ENCODE measurements around the gene ADD1. TPM values are rescaled to one million over a fixed set of nuclear protein-coding genes. Genes with fewer than 3 reads are reported as not detected.
A peak's percentile ranks its signal among the peaks of the same experiment; 100 is the strongest.
"Not testable (repeated sequence)": the region's sequence is repeated elsewhere in the genome, so short reads cannot be mapped to it uniquely, and the experiment has no call there.

Gene ADD1
- total and polyA plus RNA-seq, 12 donors = 163 to 448 (median 214) TPM

- no peak for DNase-seq
- no peak for TF ChIP-seq CTCF (IDR thresholded peaks at IDR 0.05)
- intact Hi-C loops (cut with DNase I) = loop anchor here in 1 of 10 donors (5.0 kb wide), 1 partner anchor 145 kb away; no protein-coding TSS in a partner anchor
- Histone ChIP-seq H3K9me3 (no peaks in the 10 kb centered on the region), H3K27ac (no peak overlapping the region), H3K4me1 (peaks cover 0 to 30% (median 5%) of the 10 kb centered on the region in 9 donors), H3K4me3 (no peak overlapping the region), H3K27me3 (no peaks in the 10 kb centered on the region), H3K36me3 (peaks cover 0 to 100% (median 70%) of the 10 kb centered on the region in 9 donors)
- 86 to 94% methylated on average over 3 of the region's 3 CpGs for WGBS, 2 donors
- ATAC-seq = no peak
These were observed 68.2 kb downstream of the ADD1 start for GRCh38 chr4:2911868-2912267.

GRCh38 chr4:2913168-2913567 lies 69.5 kb downstream of the ADD1 start:
- Histone ChIP-seq H3K9me3 (peaks cover 0 to 8% (median 0%) of the 10 kb centered on the region in 11 donors), H3K4me3 (no peak overlapping the region), H3K4me1 (peaks cover 0 to 30% (median 5%) of the 10 kb centered on the region in 9 donors), H3K27ac (no peak overlapping the region), H3K36me3 (peaks cover 0 to 100% (median 57%) of the 10 kb centered on the region in 9 donors), H3K27me3 (no peaks in the 10 kb centered on the region)
- WGBS, 2 donors = 75 to 82% methylated on average over 6 of the region's 6 CpGs
- intact Hi-C loops (cut with DNase I) = loop anchor here in 1 of 10 donors (5.0 kb wide), 1 partner anchor 146 kb away; no protein-coding TSS in a partner anchor
- ATAC-seq = peak in 6 of 8 donors; percentile 54 to 75 (median 67)
- peak in 1 of 2 donors; percentile 35 for DNase-seq
- TF ChIP-seq CTCF (IDR thresholded peaks at IDR 0.05) = no peak

GRCh38 chr4:2914256-2915126 lies 70.8 kb downstream of the ADD1 start:
- intact Hi-C loops (cut with DNase I) = loop anchor here in 1 of 10 donors (5.0 kb wide), 1 partner anchor 147 kb away; no protein-coding TSS in a partner anchor
- peaks cover 0 to 10% (median 0%) of the 10 kb centered on the region in 11 donors for H3K9me3 ChIP-seq
- 85 to 87% methylated on average over 16 of the region's 16 CpGs for WGBS, 2 donors
- no peak overlapping the region for H3K4me3 ChIP-seq
- H3K36me3 ChIP-seq = peaks cover 0 to 100% (median 47%) of the 10 kb centered on the region in 9 donors
- no peak for TF ChIP-seq CTCF (IDR thresholded peaks at IDR 0.05)
- ATAC-seq (peak in 3 of 8 donors; percentile 16 to 22 (median 19)), DNase-seq (no peak)
- no peaks in the 10 kb centered on the region for H3K27me3 ChIP-seq
- H3K27ac ChIP-seq = no peak overlapping the region
- H3K4me1 ChIP-seq = peaks cover 0 to 22% (median 4%) of the 10 kb centered on the region in 9 donors

GRCh38 chr4:2915789-2916188 lies 72.1 kb downstream of the ADD1 start:
- no peak for DNase-seq
- Histone ChIP-seq H3K27ac (no peak overlapping the region), H3K27me3 (no peaks in the 10 kb centered on the region), H3K4me3 (no peak overlapping the region), H3K4me1 (peaks cover 0 to 13% (median 0%) of the 10 kb centered on the region in 9 donors), H3K9me3 (peaks cover 0 to 16% (median 0%) of the 10 kb centered on the region in 11 donors), H3K36me3 (peaks cover 0 to 96% (median 52%) of the 10 kb centered on the region in 9 donors)
- intact Hi-C loops (cut with DNase I) = no loop called here
- TF ChIP-seq CTCF (IDR thresholded peaks at IDR 0.05) = no peak
- no peak for ATAC-seq
- 89 to 90% methylated on average over 9 of the region's 9 CpGs for WGBS, 2 donors

- Histone ChIP-seq H3K36me3 (peaks cover 0 to 96% (median 46%) of the 10 kb centered on the region in 9 donors), H3K4me1 (peaks cover 0 to 13% (median 0%) of the 10 kb centered on the region in 9 donors), H3K9me3 (peaks cover 0 to 16% (median 0%) of the 10 kb centered on the region in 11 donors)
- 100% methylated on average over 2 of the region's 2 CpGs for WGBS, 2 donors
- ATAC-seq; H3K27me3 ChIP-seq; DNase-seq; H3K27ac ChIP-seq; intact Hi-C loops (cut with DNase I); H3K4me3 ChIP-seq: not testable (repeated sequence)
These were observed 73.1 kb downstream of the ADD1 start for GRCh38 chr4:2916696-2917095.

GRCh38 chr4:2918300-2918699 lies 74.7 kb downstream of the ADD1 start:
- Histone ChIP-seq H3K4me1 (peaks cover 0 to 16% (median 4%) of the 10 kb centered on the region in 9 donors), H3K36me3 (peaks cover 0 to 95% (median 44%) of the 10 kb centered on the region in 9 donors), H3K9me3 (peaks cover 0 to 16% (median 0%) of the 10 kb centered on the region in 11 donors)
- DNase-seq; H3K27me3 ChIP-seq; H3K4me3 ChIP-seq; intact Hi-C loops (cut with DNase I); H3K27ac ChIP-seq; ATAC-seq: not testable (repeated sequence)
- 66 to 70% methylated on average over 2 of the region's 2 CpGs for WGBS, 2 donors

- ATAC-seq; H3K4me3 ChIP-seq; H3K27ac ChIP-seq; DNase-seq; H3K27me3 ChIP-seq; intact Hi-C loops (cut with DNase I): not testable (repeated sequence)
- Histone ChIP-seq H3K9me3 (peaks cover 0 to 16% (median 0%) of the 10 kb centered on the region in 11 donors), H3K4me1 (peaks cover 0 to 14% (median 3%) of the 10 kb centered on the region in 9 donors), H3K36me3 (peaks cover 0 to 98% (median 45%) of the 10 kb centered on the region in 9 donors)
- 92 to 95% methylated on average over 8 of the region's 8 CpGs for WGBS, 2 donors
These were observed 75.1 kb downstream of the ADD1 start for GRCh38 chr4:2918714-2919113.

All from heart right ventricle (tissue), 16 donors.